WERI-Rb-1 (cell line): ENCODE results near the gene MXD3.
"Not testable (repeated sequence)": the region's sequence is repeated elsewhere in the genome, so short reads cannot be mapped to it uniquely, and the experiment has no call there.

ENCODE experiments used
- DNase-seq: peaks from one replicate; pipeline ENCODE4 v3.0.0-alpha.2; 2020
- H3K27ac ChIP-seq: fragments of 250-450 bp; sonication (Bioruptor Pico); 2 replicates; pipeline ENCODE4 v1.5.1; 2020; ENCODE audit warnings: mild to moderate bottlenecking, moderate library complexity
- H3K27me3 ChIP-seq: fragments of 250-450 bp; sonication (Bioruptor Pico); 2 replicates; pipeline ENCODE4 v1.5.1; 2021; ENCODE audit warnings: mild to moderate bottlenecking, low read depth, moderate library complexity; ENCODE audit not compliant: insufficient read depth, severe bottlenecking
- H3K36me3 ChIP-seq: fragments of 250-450 bp; sonication (Bioruptor Pico); 2 replicates; pipeline ENCODE4 v1.5.1; 2020; ENCODE audit warnings: mild to moderate bottlenecking, moderate library complexity
- H3K4me3 ChIP-seq: 2 replicates; pipeline ENCODE4 v1.5.1; 2011; ENCODE audit warnings: low read depth, mild to moderate bottlenecking, control low read depth, low read length
- H3K9me3 ChIP-seq: fragments of 250-450 bp; sonication (Bioruptor Pico); 2 replicates; pipeline ENCODE4 v1.5.1; 2021; ENCODE audit warnings: mild to moderate bottlenecking, moderate library complexity; ENCODE audit not compliant: severe bottlenecking
- CTCF ChIP-seq: IDR thresholded peaks from 2 replicates; pipeline ENCODE4 v1.5.1; 2011; ENCODE audit warnings: low read depth, mild to moderate bottlenecking, control low read depth, inconsistent platforms, low read length

The MXD3 gene

GRCh38 chr5:177311723-177312648, at the start of gene MXD3:
TSS of gene MXD3 (minus strand) at chr5:177311898. CDS start at chr5:177311830, 68 bp downstream.
- Histone ChIP-seq H3K9me3 (no peaks in the 10 kb centered on the region), H3K36me3 (peaks cover 8% of the 10 kb centered on the region), H3K4me3 (peak within 1 kb of the TSS; percentile 62), H3K27me3 (no peaks in the 10 kb centered on the region), H3K27ac (peak within 1 kb of the TSS; percentile 93)
- TF ChIP-seq CTCF, result no peak
- peak; percentile 95 for DNase-seq

- H3K36me3 ChIP-seq, H3K4me3 ChIP-seq, H3K9me3 ChIP-seq: not testable (repeated sequence)
Measured at GRCh38 chr5:177360740-177361139, 49.0 kb upstream of the MXD3 start.

GRCh38 chr5:177359860-177360259, 48.2 kb upstream of the MXD3 start:
- Histone ChIP-seq H3K9me3 (no peaks in the 10 kb centered on the region), H3K4me3 (no peak overlapping the region), H3K27ac (no peak overlapping the region), H3K27me3 (no peaks in the 10 kb centered on the region), H3K36me3 (no peaks in the 10 kb centered on the region)
- TF ChIP-seq CTCF, result no peak
- DNase-seq, result no peak

More at GRCh38 chr5:177360740-177361139, 49.0 kb upstream of the MXD3 start:
- not testable (repeated sequence) for H3K27me3 ChIP-seq, DNase-seq, H3K27ac ChIP-seq

GRCh38 chr5:177359451-177359851, 47.8 kb upstream of the MXD3 start:
- H3K9me3 ChIP-seq, result no peaks in the 10 kb centered on the region
- no peak overlapping the region for H3K4me3 ChIP-seq
- no peak for DNase-seq
- no peaks in the 10 kb centered on the region for H3K27me3 ChIP-seq
- H3K36me3 ChIP-seq, result no peaks in the 10 kb centered on the region
- no peak overlapping the region for H3K27ac ChIP-seq
- no peak for TF ChIP-seq CTCF

- Histone ChIP-seq H3K27me3 (no peaks in the 10 kb centered on the region), H3K4me3 (no peak overlapping the region), H3K27ac (no peak overlapping the region), H3K36me3 (no peaks in the 10 kb centered on the region), H3K9me3 (no peaks in the 10 kb centered on the region)
- peak; percentile 59 for DNase-seq
- TF ChIP-seq CTCF, result no peak
Measured at GRCh38 chr5:177358370-177358819, 46.7 kb upstream of the MXD3 start.

- no peaks in the 10 kb centered on the region for H3K36me3 ChIP-seq
- DNase-seq, result no peak
- TF ChIP-seq CTCF, result no peak
- no peak within 1 kb of the TSS for H3K27ac ChIP-seq
- no peaks in the 10 kb centered on the region for H3K27me3 ChIP-seq
- no peaks in the 10 kb centered on the region for H3K9me3 ChIP-seq
- no peak within 1 kb of the TSS for H3K4me3 ChIP-seq
Measured at GRCh38 chr5:177357459-177358351, 46.0 kb upstream of the MXD3 start, which contains the start of gene RGS14. TSS of gene RGS14 (plus strand) at chr5:177357924. CDS start at chr5:177358025, 101 bp downstream.
